K562 (cell line): ENCODE measurements around the gene LPAR5. TPM values are rescaled to one million over a fixed set of nuclear protein-coding genes. Genes with fewer than 3 reads are reported as not detected.
A peak's percentile ranks its signal among the peaks of the same experiment; 100 is the strongest.

Experiments used
- ATAC-seq: fragments of 200-7000 bp; cut with Tn5 transposase; 3 replicates; pipeline ENCODE4 v1.9.1; 2020; ENCODE audit warnings: moderate library complexity
- Bru-seq: library from RNA; stranded (reverse); fragments of 400-500 nt; gene quantifications from one replicate; lab custom pipeline; 2021; lab: Mats Ljungman, UMichigan
- BruChase-seq, 2 experiments: library from RNA; stranded (reverse); fragments of 400-500 nt; gene quantifications; one replicate each; lab custom pipeline; 2021; lab: Mats Ljungman, UMichigan
- BruUV-seq: library from RNA; stranded (reverse); fragments of 400-500 nt; replicated peaks from 2 replicates; lab custom pipeline; 2021; lab: Mats Ljungman, UMichigan
- CTCF ChIA-PET: fragments of 300-600 bp; formaldehyde crosslinking; extraction: SDS; loops from one replicate; lab custom pipeline; 2021; ENCODE audit warnings: low intra/inter-chr PET ratio; lab: Yijun Ruan, JAX
- POLR2A ChIA-PET: fragments of 300-600, 350-650 bp; sonication (Branson Sonifier 250); formaldehyde crosslinking; extraction: SDS; loops from one replicate; lab custom pipeline; 2021; ENCODE audit warnings: antibody characterized with exemption, inconsistent platforms; lab: Yijun Ruan, JAX
- DNase-seq, 4 experiments: peaks; one replicate each; pipeline versions ENCODE4 v3.0.0 to v3.0.0-alpha.2; 2011 to 2018; ENCODE audit warnings: low spot score in 3 of 4, mixed read lengths in 3 of 4; ENCODE audit errors: extremely low read depth in 1 of 4
- FAIRE-seq: peaks from 2 replicates; lab custom pipeline; 2011; peaks lifted over from hg19 to GRCh38; lab: Jason Lieb, UNC
- H2AFZ ChIP-seq: 2 replicates; pipeline ENCODE4 v1.6.0; 2011; ENCODE audit warnings: low read depth, low read length, control low read depth, inconsistent platforms
- H3K27ac ChIP-seq: fragments of 200-600 bp; 3 replicates; pipeline ENCODE4 v1.8.0; 2011; ENCODE audit warnings: low read depth, mild to moderate bottlenecking, control low read depth, inconsistent platforms, low read length, moderate library complexity, mixed read lengths; ENCODE audit errors: extremely low read depth
- H3K27me3 ChIP-seq, 2 experiments: fragments of 300-600 bp in 1 of 2; 2 replicates in 1 of 2; 3 replicates in 1 of 2; pipeline versions ENCODE4 v1.6.0 to v1.8.0; 2011; ENCODE audit warnings: inconsistent platforms in 2 of 2, low read length in 2 of 2, mild to moderate bottlenecking in 1 of 2, mixed read lengths in 1 of 2, moderate library complexity in 1 of 2; ENCODE audit not compliant: control insufficient read depth in 2 of 2, insufficient read depth in 2 of 2
- H3K36me3 ChIP-seq: fragments of 300-600 bp; 3 replicates; pipeline ENCODE4 v1.8.0; 2011; ENCODE audit warnings: mild to moderate bottlenecking, low read length, inconsistent platforms; ENCODE audit not compliant: control insufficient read depth, insufficient read depth
- H3K4me1 ChIP-seq, 2 experiments: fragments of 200-600 bp in 1 of 2; replicated peaks in 1 of 2; 2 replicates in 1 of 2; 3 replicates in 1 of 2; pipeline versions ENCODE4 v1.5.1 to v1.8.0; 2011; ENCODE audit warnings: inconsistent platforms in 2 of 2, low read length in 2 of 2, mild to moderate bottlenecking in 1 of 2, mixed read lengths in 1 of 2, moderate library complexity in 1 of 2; ENCODE audit not compliant: control insufficient read depth in 2 of 2, insufficient read depth in 2 of 2
- H3K4me2 ChIP-seq: 2 replicates; pipeline ENCODE4 v1.6.1; 2011; ENCODE audit warnings: low read length, control low read depth, inconsistent platforms, mixed read lengths; ENCODE audit not compliant: insufficient read depth
- H3K4me3 ChIP-seq: fragments of 200-600 bp; sonication (generic), shearing (Covaris generic); 2 replicates; pipeline ENCODE4 v1.5.1; 2016; ENCODE audit warnings: control low read depth, inconsistent platforms
- H3K79me2 ChIP-seq: fragments of 200-600 bp; 3 replicates; pipeline ENCODE4 v1.8.0; 2011; ENCODE audit warnings: low read length, inconsistent platforms; ENCODE audit not compliant: control insufficient read depth, insufficient read depth
- H3K9ac ChIP-seq, 2 experiments: 2 replicates each; pipeline versions ENCODE4 v1.6.0 to v1.6.1; 2011; ENCODE audit warnings: low read depth in 2 of 2, low read length in 2 of 2, control low read depth in 1 of 2, inconsistent platforms in 1 of 2, mild to moderate bottlenecking in 1 of 2, mixed read lengths in 1 of 2; ENCODE audit not compliant: insufficient read depth in 1 of 2
- H3K9me1 ChIP-seq: one replicate; pipeline ENCODE4 v1.6.0; 2011; ENCODE audit warnings: inconsistent platforms, mild to moderate bottlenecking, low read length, moderate library complexity; ENCODE audit not compliant: control insufficient read depth, insufficient read depth
- H3K9me3 ChIP-seq: replicated peaks from 2 replicates; pipeline ENCODE4 v1.5.1; 2011; ENCODE audit warnings: low read depth, low read length, inconsistent platforms; ENCODE audit not compliant: control insufficient read depth, insufficient read depth
- H4K20me1 ChIP-seq: replicated peaks from 2 replicates; pipeline ENCODE4 v1.6.1; 2011; ENCODE audit warnings: low read length, inconsistent platforms, mixed read lengths; ENCODE audit not compliant: control insufficient read depth, insufficient read depth
- CAMTA2 ChIP-seq: fragments of 250-450 bp; sonication (Bioruptor Pico); conservative IDR thresholded peaks from 2 replicates; pipeline ENCODE4 v1.5.1; 2022
- FOXJ3 ChIP-seq: sonication (generic); formaldehyde crosslinking; IDR thresholded peaks from 2 replicates; pipeline ENCODE4 v1.4.0; 2020; ENCODE audit warnings: mild to moderate bottlenecking, missing genetic modification reagents
- HNRNPUL1 ChIP-seq: fragments of 200-400 bp; formaldehyde crosslinking; IDR thresholded peaks from 2 replicates; pipeline ENCODE4 v1.6.1; 2017; ENCODE audit warnings: low read length
- KAT2B ChIP-seq: IDR thresholded peaks from one replicate; pipeline ENCODE4 v1.6.1; 2012; ENCODE audit warnings: low read depth, mild to moderate bottlenecking, control low read depth, inconsistent platforms, low read length, moderate library complexity
- NR1H2 ChIP-seq: sonication (generic); formaldehyde crosslinking; IDR thresholded peaks from 2 replicates; pipeline ENCODE4 v1.4.0; 2020; ENCODE audit warnings: mild to moderate bottlenecking, missing genetic modification reagents
- PYGO2 ChIP-seq: fragments of 450-650 bp; IDR thresholded peaks from 2 replicates; pipeline ENCODE4 v1.6.1; 2016; ENCODE audit warnings: mild to moderate bottlenecking, missing genetic modification characterization, moderate library complexity, missing compliant biosample characterization
- RBM34 ChIP-seq: fragments of 200-400 bp; formaldehyde crosslinking; IDR thresholded peaks from 2 replicates; pipeline ENCODE4 v1.6.1; 2018; ENCODE audit warnings: low read length, borderline replicate concordance; ENCODE audit not compliant: insufficient read depth
- TBP ChIP-seq: optimal IDR thresholded peaks from 2 replicates; pipeline ENCODE3; 2011; ENCODE audit warnings: low read depth, low read length, improper control_type of control experiment
- WGBS: fragments of 100-300 bp; shearing (Covaris generic); methylation state at CpG from one replicate; pipeline ENCODE4 v1.1.6; 2016; ENCODE audit warnings: low coverage, mixed read lengths; ENCODE audit not compliant: insufficient coverage; ENCODE audit errors: missing lambda C conversion rate; 5-methylcytosine and 5-hydroxymethylcytosine counted together
- in situ Hi-C: fragments of 300-500 bp; cut with MboI; formaldehyde crosslinking; loops from 4 replicates; pipeline ENCODE4 v1.15.0; 2018; ENCODE audit warnings: inconsistent platforms, mixed read lengths
- intact Hi-C: fragments of 100-400 bp; cut with micrococcal nuclease; formaldehyde crosslinking; loops from 2 replicates; pipeline ENCODE4 v1.14.2; 2022
- long read RNA-seq, 3 experiments: library from polyadenylated mRNA in 2 of 3; library from RNA in 1 of 3; unstranded in 2 of 3; stranded (forward) in 1 of 3; transcript quantifications; one replicate each; pipeline ENCODE4 v2.0.0, GENCODE V29; 2019 to 2022
- polyA minus RNA-seq, 3 experiments: library from RNA; depleted of rRNA, polyadenylated mRNA; stranded (reverse); fragments of >200 nt; gene quantifications; 2 replicates each; pipeline ENCODE4 v1.2.3, GENCODE V29; 2011
- polyA plus RNA-seq, 8 experiments: library from polyadenylated mRNA; depleted of rRNA in 4 of 8; stranded (reverse) in 5 of 8; unstranded in 3 of 8; fragments of >200 nt; fragmentation: Nextera tagmentation in 2 of 8; fragmentation: Illumina TruSeq in 1 of 8; extraction: Ambion mirVana in 2 of 8; extraction: Trizol in 1 of 8; gene quantifications; 2 replicates each; pipeline versions ENCODE4 v1.2.1 to v1.2.3, GENCODE V29; 2011 to 2014; ENCODE audit warnings: inconsistent platforms in 1 of 8, missing spikeins in 1 of 8
- total RNA-seq, 7 experiments: library from RNA; depleted of rRNA in 6 of 7; stranded (reverse); fragments of >200 nt in 6 of 7; fragmentation: Illumina TruSeq in 2 of 7; extraction: Trizol in 2 of 7; gene quantifications; 2 replicates each; pipeline versions ENCODE4 v1.2.1 to v1.2.3, GENCODE V29; 2011 to 2021; ENCODE audit warnings: low replicate concordance in 1 of 7
- TF ChIP-seq, protein P1 (sequence below): sonication (generic); formaldehyde crosslinking; IDR thresholded peaks from 2 replicates; pipeline ENCODE4 v1.8.0; 2022; ENCODE audit warnings: mild to moderate bottlenecking, low read depth, missing genetic modification reagents
- TF ChIP-seq, protein P2 (sequence below): fragments of 450-650 bp; IDR thresholded peaks from 2 replicates; pipeline ENCODE4 v1.6.1; 2016; ENCODE audit warnings: missing biosample characterization, missing genetic modification characterization
- TF ChIP-seq, protein P3 (sequence below): fragments of 450-650 bp; IDR thresholded peaks from 2 replicates; pipeline ENCODE4 v1.6.1; 2018; ENCODE audit warnings: mild to moderate bottlenecking, low read depth; ENCODE audit not compliant: partially characterized antibody

The LPAR5 gene
- total RNA-seq (2011; cell fraction: chromatin; rRNA removed; ENCODE audit: low replicate concordance), result 14.4 and 32.5 TPM in 2 replicates
- 19.1 and 26.3 TPM in 2 replicates for total RNA-seq (2011; cell fraction: nucleolus; rRNA removed)
- 20.8 and 27.5 TPM in 2 replicates for total RNA-seq (2011; cell fraction: nucleoplasm; rRNA removed)
- 3.6 and 4.9 TPM in 2 replicates for total RNA-seq (2014; rRNA removed)
- total RNA-seq (2014; rRNA removed; fragmentation: Illumina TruSeq; extraction: Trizol), result 3.0 and 3.5 TPM in 2 replicates
- total RNA-seq (2015; rRNA removed; fragmentation: Illumina TruSeq; extraction: Trizol), result 2.7 and 2.8 TPM in 2 replicates
- total RNA-seq (2021), result 9.2 and 11.7 TPM in 2 replicates
- 5.8 and 7.8 TPM in 2 replicates for polyA plus RNA-seq (2011; rRNA removed)
- 14.8 and 50.1 TPM in 2 replicates for polyA plus RNA-seq (2011; cell fraction: cytosol; rRNA removed)
- polyA plus RNA-seq (2011; cell fraction: nucleus; rRNA removed), result 5.8 and 13.2 TPM in 2 replicates
- 8.5 and 9.4 TPM in 2 replicates for polyA plus RNA-seq (2012)
- 7.0 and 9.9 TPM in 2 replicates for polyA plus RNA-seq (2014; fragmentation: Illumina TruSeq; extraction: Trizol)
- 1 to 10 TPM; 1.3 to 2.3 TPM for polyA plus RNA-seq (2014; fragmentation: Nextera tagmentation; extraction: Ambion mirVana)
- polyA plus RNA-seq (2014; rRNA removed), result 5.6 and 5.9 TPM in 2 replicates
- 4.6 and 7.8 TPM in 2 replicates for polyA minus RNA-seq (2011; rRNA and poly(A)+ RNA removed)
- 11.7 and 16.4 TPM in 2 replicates for polyA minus RNA-seq (2011; cell fraction: cytosol; rRNA and poly(A)+ RNA removed)
- 3.6 and 4.7 TPM in 2 replicates for polyA minus RNA-seq (2011; cell fraction: nucleus; rRNA and poly(A)+ RNA removed)
- percentile 63 among the genes with signal in this experiment for Bru-seq, nascent RNA
- percentile 62 among the genes with signal in this experiment for BruChase-seq, experiment 1, labeled RNA remaining after a 2-hour chase
- BruChase-seq, experiment 2, labeled RNA remaining after a 6-hour chase, result percentile 62 among the genes with signal in this experiment
- long read RNA-seq, experiment 1, transcript LPAR5-201 (2 exons, 3,171 nt), result major isoform, 8 of 48 reads
- long read RNA-seq, experiment 1, partial matches to known transcripts, result 32 of 48 reads
- long read RNA-seq, experiment 1, other reads (novel, unspliced or antisense), result 8 of 48 reads
- long read RNA-seq, experiment 2, transcript LPAR5-201 (2 exons, 3,171 nt), result major isoform, 5 of 14 reads
- long read RNA-seq, experiment 2, partial matches to known transcripts, result 0 of 14 reads
- long read RNA-seq, experiment 2, other reads (novel, unspliced or antisense), result 9 of 14 reads
- long read RNA-seq, experiment 3, partial matches to known transcripts, result 0 of 3 reads
- long read RNA-seq, experiment 3, other reads (novel, unspliced or antisense), result 3 of 3 reads

DNA sequence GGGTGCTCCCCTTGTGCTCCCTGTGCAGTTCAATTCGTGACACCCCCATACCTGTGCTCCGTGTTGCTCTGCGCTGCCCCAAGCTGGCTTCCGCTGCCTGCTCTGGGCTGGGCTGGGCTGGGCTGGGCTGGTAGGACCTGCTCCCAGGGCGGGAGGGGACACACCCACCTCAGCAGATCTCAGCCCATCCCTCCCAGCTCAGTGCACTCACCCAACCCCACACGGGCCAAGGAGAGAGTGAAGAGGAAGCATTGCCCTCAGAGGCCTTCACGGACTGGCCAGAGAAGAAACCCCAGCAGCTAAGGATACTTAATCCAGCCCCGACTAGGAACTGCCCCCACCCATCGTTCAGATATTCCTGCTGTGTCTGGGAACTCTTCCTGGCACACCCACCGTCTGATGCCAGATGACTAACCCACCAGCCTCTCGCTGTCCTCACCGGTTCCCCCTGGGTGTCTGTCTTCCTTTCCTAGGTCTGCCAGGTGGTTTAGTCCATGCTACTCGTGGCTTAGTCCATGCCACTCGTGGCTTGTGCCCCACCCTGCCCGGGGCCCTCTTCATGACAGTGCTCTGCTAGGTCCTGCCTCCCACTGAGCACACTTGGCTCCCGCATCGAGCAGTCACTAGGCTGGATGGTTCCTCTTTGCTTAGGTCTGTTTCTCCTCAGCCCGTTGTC lies at the start of gene LPAR5:
TSS of gene LPAR5 (minus strand) at position 104 of the 676 bp plus-strand sequence. CDS start 14,711 bp downstream, outside the sequence.
- H3K9ac ChIP-seq, result peak within 1 kb of the TSS; percentile 78 to 85
- peaks cover 37% of the 10 kb centered on the region for H3K79me2 ChIP-seq
- H3K27me3 ChIP-seq, result no peaks in the 10 kb centered on the region
- BruUV-seq, result TSS peak; percentile 93
- peak within 1 kb of the TSS; percentile 51 for H3K4me3 ChIP-seq
- peak within 1 kb of the TSS; percentile 74; the same call in 1 of the 2 replicates for H2AFZ ChIP-seq
- WGBS, result 5% methylated on average over 17 of the region's 18 CpGs
- in situ Hi-C loops (no loop called here), intact Hi-C loops (no loop called here)
- POLR2A ChIA-PET, result interaction anchor here (0.8 to 0.9 kb wide), 3 partner anchors 9 to 53 kb away, joined by 3 read pairs; partner anchors contain the start of gene ZNF384
- CTCF ChIA-PET, result no interaction called here
- no peaks in the 10 kb centered on the region for H4K20me1 ChIP-seq
- FAIRE-seq (peak; percentile 84), ATAC-seq (peak; percentile 93), DNase-seq (peak; percentile 75 to 86 (median 78))
- H3K9me1 ChIP-seq, result no peaks in the 10 kb centered on the region
- peak within 1 kb of the TSS; percentile 76 for H3K27ac ChIP-seq
- H3K36me3 ChIP-seq, result no peaks in the 10 kb centered on the region; the same call in 2 of the 3 replicates
- no peaks in the 10 kb centered on the region; the same call in 1 of the 2 replicates for H3K9me3 ChIP-seq
- H3K4me1 ChIP-seq, result peaks cover 55 to 61% of the 10 kb centered on the region in 2 experiments; a peak in 4 of 5 replicates
- H3K4me2 ChIP-seq, result peak within 1 kb of the TSS; percentile 78
- TF ChIP-seq PYGO2 (tag) (no peak), TBP (peak; percentile 47), HNRNPUL1 (no peak), CAMTA2 (CRISPR knock-in tag) (no peak), NR1H2 (CRISPR knock-in tag) (no peak), FOXJ3 (CRISPR knock-in tag) (no peak), RBM34 (no peak), KAT2B (no peak)
- TF ChIP-seq, protein P1, sequence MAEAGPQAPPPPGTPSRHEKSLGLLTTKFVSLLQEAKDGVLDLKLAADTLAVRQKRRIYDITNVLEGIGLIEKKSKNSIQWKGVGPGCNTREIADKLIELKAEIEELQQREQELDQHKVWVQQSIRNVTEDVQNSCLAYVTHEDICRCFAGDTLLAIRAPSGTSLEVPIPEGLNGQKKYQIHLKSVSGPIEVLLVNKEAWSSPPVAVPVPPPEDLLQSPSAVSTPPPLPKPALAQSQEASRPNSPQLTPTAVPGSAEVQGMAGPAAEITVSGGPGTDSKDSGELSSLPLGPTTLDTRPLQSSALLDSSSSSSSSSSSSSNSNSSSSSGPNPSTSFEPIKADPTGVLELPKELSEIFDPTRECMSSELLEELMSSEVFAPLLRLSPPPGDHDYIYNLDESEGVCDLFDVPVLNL (CRISPR knock-in tag), result no peak
- TF ChIP-seq, protein P2, sequence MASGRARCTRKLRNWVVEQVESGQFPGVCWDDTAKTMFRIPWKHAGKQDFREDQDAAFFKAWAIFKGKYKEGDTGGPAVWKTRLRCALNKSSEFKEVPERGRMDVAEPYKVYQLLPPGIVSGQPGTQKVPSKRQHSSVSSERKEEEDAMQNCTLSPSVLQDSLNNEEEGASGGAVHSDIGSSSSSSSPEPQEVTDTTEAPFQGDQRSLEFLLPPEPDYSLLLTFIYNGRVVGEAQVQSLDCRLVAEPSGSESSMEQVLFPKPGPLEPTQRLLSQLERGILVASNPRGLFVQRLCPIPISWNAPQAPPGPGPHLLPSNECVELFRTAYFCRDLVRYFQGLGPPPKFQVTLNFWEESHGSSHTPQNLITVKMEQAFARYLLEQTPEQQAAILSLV (tag), result no peak
- TF ChIP-seq, protein P3, sequence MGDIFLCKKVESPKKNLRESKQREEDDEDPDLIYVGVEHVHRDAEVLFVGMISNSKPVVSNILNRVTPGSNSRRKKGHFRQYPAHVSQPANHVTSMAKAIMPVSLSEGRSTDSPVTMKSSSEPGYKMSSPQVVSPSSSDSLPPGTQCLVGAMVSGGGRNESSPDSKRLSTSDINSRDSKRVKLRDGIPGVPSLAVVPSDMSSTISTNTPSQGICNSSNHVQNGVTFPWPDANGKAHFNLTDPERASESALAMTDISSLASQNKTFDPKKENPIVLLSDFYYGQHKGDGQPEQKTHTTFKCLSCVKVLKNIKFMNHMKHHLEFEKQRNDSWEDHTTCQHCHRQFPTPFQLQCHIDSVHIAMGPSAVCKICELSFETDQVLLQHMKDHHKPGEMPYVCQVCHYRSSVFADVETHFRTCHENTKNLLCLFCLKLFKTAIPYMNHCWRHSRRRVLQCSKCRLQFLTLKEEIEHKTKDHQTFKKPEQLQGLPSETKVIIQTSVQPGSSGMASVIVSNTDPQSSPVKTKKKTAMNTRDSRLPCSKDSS, result no peak
